ENCODE data around the gene TRAF5. TPM values are rescaled to one million over a fixed set of nuclear protein-coding genes. Genes with fewer than 3 reads are reported as not detected.

The TRAF5 gene
- total RNA-seq, 2 experiments from 2014 or later, result 42.5 to 44.6 TPM

- no peaks in the 10 kb centered on the region for H3K9me3 Mint-ChIP-seq
- no peaks in the 10 kb centered on the region for H3K27me3 Mint-ChIP-seq
- H3K4me3 Mint-ChIP-seq, result no peak overlapping the region
- no peak for DNase-seq
- peaks cover 13% of the 10 kb centered on the region for H3K4me1 Mint-ChIP-seq (ENCODE audit: low read depth)
- H3K27ac Mint-ChIP-seq, result no peak overlapping the region
- ChIA-PET POLR2A (no interaction called here), CTCF (no interaction called here)
- intact Hi-C loops (cut with micrococcal nuclease), result no loop called here
- H3K36me3 Mint-ChIP-seq, result peaks cover 38% of the 10 kb centered on the region
Observed at GRCh38 chr1:211370669-211371068, 44.0 kb downstream of the TRAF5 start.

GRCh38 chr1:211371406-211372105 lies 44.9 kb downstream of the TRAF5 start:
- no peak for DNase-seq
- Mint-ChIP-seq H3K9me3 (no peaks in the 10 kb centered on the region), H3K27ac (no peak overlapping the region), H3K36me3 (peaks cover 37% of the 10 kb centered on the region), H3K27me3 (no peaks in the 10 kb centered on the region), H3K4me1 (ENCODE audit: low read depth) (peaks cover 20% of the 10 kb centered on the region), H3K4me3 (no peak overlapping the region)
- CTCF ChIA-PET, result no interaction called here
- intact Hi-C loops (cut with micrococcal nuclease), result no loop called here
- POLR2A ChIA-PET, result no interaction called here

- peaks cover 35% of the 10 kb centered on the region for H3K36me3 Mint-ChIP-seq
- ChIA-PET POLR2A (no interaction called here), CTCF (no interaction called here)
- no peaks in the 10 kb centered on the region for H3K9me3 Mint-ChIP-seq
- no peaks in the 10 kb centered on the region for H3K27me3 Mint-ChIP-seq
- no peak overlapping the region for H3K4me3 Mint-ChIP-seq
- intact Hi-C loops (cut with micrococcal nuclease), result no loop called here
- no peak for DNase-seq
- H3K27ac Mint-ChIP-seq, result no peak overlapping the region
- H3K4me1 Mint-ChIP-seq (ENCODE audit: low read depth), result peaks cover 29% of the 10 kb centered on the region
Observed at GRCh38 chr1:211372463-211372862, 45.8 kb downstream of the TRAF5 start.

- Mint-ChIP-seq H3K27ac (no peak overlapping the region), H3K27me3 (no peaks in the 10 kb centered on the region), H3K4me3 (no peak overlapping the region), H3K4me1 (ENCODE audit: low read depth) (peaks cover 47% of the 10 kb centered on the region), H3K36me3 (peaks cover 28% of the 10 kb centered on the region), H3K9me3 (no peaks in the 10 kb centered on the region)
- intact Hi-C loops (cut with micrococcal nuclease), result no loop called here
- CTCF ChIA-PET, result no interaction called here
- DNase-seq, result no peak
- POLR2A ChIA-PET, result no interaction called here
Observed at GRCh38 chr1:211375146-211375818, 48.6 kb downstream of the TRAF5 start.

- H3K27ac Mint-ChIP-seq, result no peak overlapping the region
- ChIA-PET POLR2A (no interaction called here), CTCF (no interaction called here)
- no peak for DNase-seq
- intact Hi-C loops (cut with micrococcal nuclease), result no loop called here
- H3K4me1 Mint-ChIP-seq (ENCODE audit: low read depth), result peaks cover 45% of the 10 kb centered on the region
- no peaks in the 10 kb centered on the region for H3K9me3 Mint-ChIP-seq
- no peak overlapping the region for H3K4me3 Mint-ChIP-seq
- H3K27me3 Mint-ChIP-seq, result no peaks in the 10 kb centered on the region
- peaks cover 25% of the 10 kb centered on the region for H3K36me3 Mint-ChIP-seq
Observed at GRCh38 chr1:211375949-211376348, 49.3 kb downstream of the TRAF5 start.

- Mint-ChIP-seq H3K4me3 (no peak overlapping the region), H3K36me3 (peaks cover 21% of the 10 kb centered on the region), H3K27me3 (no peaks in the 10 kb centered on the region), H3K9me3 (no peaks in the 10 kb centered on the region), H3K27ac (peak overlapping the region; percentile 24), H3K4me1 (ENCODE audit: low read depth) (peaks cover 52% of the 10 kb centered on the region)
- ChIA-PET POLR2A (no interaction called here), CTCF (no interaction called here)
- no peak for DNase-seq
- intact Hi-C loops (cut with micrococcal nuclease), result no loop called here
Observed at GRCh38 chr1:211376807-211377470, 50.3 kb downstream of the TRAF5 start.

GRCh38 chr1:211377539-211378450 lies 51.2 kb downstream of the TRAF5 start:
- Mint-ChIP-seq H3K4me3 (no peak overlapping the region), H3K9me3 (no peaks in the 10 kb centered on the region), H3K4me1 (ENCODE audit: low read depth) (peaks cover 57% of the 10 kb centered on the region), H3K36me3 (peaks cover 20% of the 10 kb centered on the region), H3K27ac (peak overlapping the region; percentile 24), H3K27me3 (no peaks in the 10 kb centered on the region)
- intact Hi-C loops (cut with micrococcal nuclease), result no loop called here
- POLR2A ChIA-PET, result no interaction called here
- CTCF ChIA-PET, result interaction anchor here (1.5 kb wide), 1 partner anchor 54 kb away, joined by 5 read pairs; no protein-coding TSS in a partner anchor
- no peak for DNase-seq

GRCh38 chr1:211378844-211379243 lies 52.2 kb downstream of the TRAF5 start:
- H3K4me1 Mint-ChIP-seq (ENCODE audit: low read depth), result peaks cover 62% of the 10 kb centered on the region
- CTCF ChIA-PET, result interaction anchor here (1.5 kb wide), 1 partner anchor 56 kb away, joined by 5 read pairs; no protein-coding TSS in a partner anchor
- H3K4me3 Mint-ChIP-seq, result no peak overlapping the region
- intact Hi-C loops (cut with micrococcal nuclease), result no loop called here
- DNase-seq, result peak; percentile 24
- POLR2A ChIA-PET, result no interaction called here
- H3K27ac Mint-ChIP-seq, result peak overlapping the region; percentile 28
- peaks cover 20% of the 10 kb centered on the region for H3K36me3 Mint-ChIP-seq
- no peaks in the 10 kb centered on the region for H3K27me3 Mint-ChIP-seq
- H3K9me3 Mint-ChIP-seq, result no peaks in the 10 kb centered on the region

- POLR2A ChIA-PET, result no interaction called here
- H3K9me3 Mint-ChIP-seq, result no peaks in the 10 kb centered on the region
- H3K27ac Mint-ChIP-seq, result no peak overlapping the region
- intact Hi-C loops (cut with micrococcal nuclease), result no loop called here
- CTCF ChIA-PET, result interaction anchor here (1.5 kb wide), 1 partner anchor 56 kb away, joined by 5 read pairs; no protein-coding TSS in a partner anchor
- no peaks in the 10 kb centered on the region for H3K27me3 Mint-ChIP-seq
- DNase-seq, result no peak
- peaks cover 64% of the 10 kb centered on the region for H3K4me1 Mint-ChIP-seq (ENCODE audit: low read depth)
- H3K36me3 Mint-ChIP-seq, result peaks cover 14% of the 10 kb centered on the region
- H3K4me3 Mint-ChIP-seq, result no peak overlapping the region
Observed at GRCh38 chr1:211379446-211379845, 52.8 kb downstream of the TRAF5 start.

- peaks cover 54% of the 10 kb centered on the region for H3K4me1 Mint-ChIP-seq (ENCODE audit: low read depth)
Observed at GRCh38 chr1:211381481-211382181, 55.0 kb downstream of the TRAF5 start.

GRCh38 chr1:211382182-211382713 lies 55.6 kb downstream of the TRAF5 start:
- peaks cover 3% of the 10 kb centered on the region for H3K36me3 Mint-ChIP-seq
- H3K27me3 Mint-ChIP-seq, result no peaks in the 10 kb centered on the region
- ChIA-PET POLR2A (interaction anchor here (0.8 to 1.7 kb wide), 3 partner anchors 34 to 56 kb away, joined by 3 to 4 read pairs (median 4); partner anchors contain the start of gene TRAF5), CTCF (interaction anchor here (1.3 to 1.9 kb wide), 3 partner anchors 54 to 131 kb away, joined by 3 to 6 read pairs (median 4); no protein-coding TSS in a partner anchor)
- peaks cover 48% of the 10 kb centered on the region for H3K4me1 Mint-ChIP-seq (ENCODE audit: low read depth)
- peak overlapping the region; percentile 78 for H3K4me3 Mint-ChIP-seq
- DNase-seq, result no peak
- H3K27ac Mint-ChIP-seq, result peak overlapping the region; percentile 88
- no peaks in the 10 kb centered on the region for H3K9me3 Mint-ChIP-seq
- intact Hi-C loops (cut with micrococcal nuclease), result loop anchor here (1.0 to 10.0 kb wide), 7 partner anchors 29 to 653 kb away; partner anchors contain the start of genes DTL, INTS7, RCOR3 and SLC30A1

More at GRCh38 chr1:211381481-211382181, 55.0 kb downstream of the TRAF5 start:
- Mint-ChIP-seq H3K27me3 (no peaks in the 10 kb centered on the region), H3K36me3 (peaks cover 3% of the 10 kb centered on the region), H3K9me3 (no peaks in the 10 kb centered on the region), H3K27ac (peak overlapping the region; percentile 88), H3K4me3 (peak overlapping the region; percentile 78)
- ChIA-PET POLR2A (interaction anchor here (0.8 to 1.3 kb wide), 2 partner anchors 40 to 52 kb away, joined by 3 read pairs; no protein-coding TSS in a partner anchor), CTCF (interaction anchor here (1.3 to 1.5 kb wide), 2 partner anchors 56 to 95 kb away, joined by 4 to 5 read pairs; no protein-coding TSS in a partner anchor)
- no peak for DNase-seq
- intact Hi-C loops (cut with micrococcal nuclease), result loop anchor here (1.0 to 10.0 kb wide), 8 partner anchors 29 to 1621 kb away; partner anchors contain the start of genes DTL, INTS7, RCOR3 and SLC30A1
